Measurements from ENCODE around the gene TRPV6.

GRCh38 chr7:142894985-142895593 lies 9.5 kb upstream of the TRPV6 start:
- TF ChIP-seq CTCF (IDR thresholded peaks at IDR 0.05), result no peak
- TF ChIP-seq POLR2A (IDR thresholded peaks at IDR 0.05), result no peak

Data from thyroid gland (tissue), 4 donors.